Effector memory CD4-positive, alpha-beta T cell (primary cell): ENCODE results near the gene AGTR1.

Experiments used
- DNase-seq, 3 donors: peaks; one replicate each; pipeline ENCODE4 v3.0.0-alpha.2; 2020
- H3K27ac ChIP-seq: 2 replicates; pipeline ENCODE4 v1.7.0; 2013; ENCODE audit warnings: mild to moderate bottlenecking, low read length, moderate library complexity; ENCODE audit not compliant: insufficient read depth, poor library complexity, severe bottlenecking
- H3K27me3 ChIP-seq: replicated peaks from 2 replicates; pipeline ENCODE4 v1.7.0; 2013; ENCODE audit warnings: mild to moderate bottlenecking, low read length; ENCODE audit not compliant: insufficient read depth, control insufficient read depth, poor library complexity, severe bottlenecking
- H3K36me3 ChIP-seq: 2 replicates; pipeline ENCODE4 v1.7.0; 2013; ENCODE audit warnings: mild to moderate bottlenecking, low read length, moderate library complexity; ENCODE audit not compliant: control insufficient read depth, insufficient read depth
- H3K4me1 ChIP-seq: 2 replicates; pipeline ENCODE4 v1.7.0; 2013; ENCODE audit warnings: low read length, mild to moderate bottlenecking; ENCODE audit not compliant: control insufficient read depth, insufficient read depth, poor library complexity, severe bottlenecking
- H3K4me3 ChIP-seq: 2 replicates; pipeline ENCODE4 v1.7.0; 2013; ENCODE audit warnings: low read length, low read depth, mild to moderate bottlenecking; ENCODE audit not compliant: insufficient read depth, poor library complexity, severe bottlenecking
- H3K9me3 ChIP-seq: 2 replicates; pipeline ENCODE4 v1.7.0; 2013; ENCODE audit warnings: mild to moderate bottlenecking, low read length, moderate library complexity; ENCODE audit not compliant: control insufficient read depth

The AGTR1 gene

GRCh38 chr3:148717885-148718561, 20.3 kb downstream of the AGTR1 start:
- no peak overlapping the region for H3K27ac ChIP-seq
- no peaks in the 10 kb centered on the region for H3K36me3 ChIP-seq
- no peaks in the 10 kb centered on the region for H3K4me1 ChIP-seq
- H3K9me3 ChIP-seq, result no peaks in the 10 kb centered on the region
- H3K4me3 ChIP-seq, result no peak overlapping the region
- no peaks in the 10 kb centered on the region for H3K27me3 ChIP-seq
- no peak for DNase-seq

- Histone ChIP-seq H3K4me1 (no peaks in the 10 kb centered on the region), H3K9me3 (no peaks in the 10 kb centered on the region), H3K4me3 (no peak overlapping the region), H3K27ac (no peak overlapping the region), H3K36me3 (no peaks in the 10 kb centered on the region), H3K27me3 (no peaks in the 10 kb centered on the region)
- DNase-seq, result no peak
Measured at GRCh38 chr3:148718982-148719862, 21.5 kb downstream of the AGTR1 start.

- Histone ChIP-seq H3K9me3 (no peaks in the 10 kb centered on the region), H3K4me3 (no peak overlapping the region), H3K4me1 (no peaks in the 10 kb centered on the region), H3K27me3 (no peaks in the 10 kb centered on the region), H3K36me3 (no peaks in the 10 kb centered on the region), H3K27ac (no peak overlapping the region)
- no peak for DNase-seq
Measured at GRCh38 chr3:148720873-148721272, 23.2 kb downstream of the AGTR1 start.

- H3K27ac ChIP-seq, result no peak overlapping the region
- H3K4me1 ChIP-seq, result no peaks in the 10 kb centered on the region
- no peaks in the 10 kb centered on the region for H3K36me3 ChIP-seq
- H3K27me3 ChIP-seq, result no peaks in the 10 kb centered on the region
- H3K9me3 ChIP-seq, result no peaks in the 10 kb centered on the region
- H3K4me3 ChIP-seq, result no peak overlapping the region
- DNase-seq, result no peak
Measured at GRCh38 chr3:148723631-148724030, 25.9 kb downstream of the AGTR1 start.

- DNase-seq, result no peak
- no peak overlapping the region for H3K4me3 ChIP-seq
- H3K4me1 ChIP-seq, result no peaks in the 10 kb centered on the region
- no peaks in the 10 kb centered on the region for H3K9me3 ChIP-seq
- H3K27ac ChIP-seq, result no peak overlapping the region
- no peaks in the 10 kb centered on the region for H3K27me3 ChIP-seq
- H3K36me3 ChIP-seq, result no peaks in the 10 kb centered on the region
Measured at GRCh38 chr3:148727231-148727630, 29.5 kb downstream of the AGTR1 start.

- DNase-seq, result no peak
- Histone ChIP-seq H3K36me3 (no peaks in the 10 kb centered on the region), H3K27me3 (no peaks in the 10 kb centered on the region), H3K4me1 (no peaks in the 10 kb centered on the region), H3K9me3 (no peaks in the 10 kb centered on the region), H3K27ac (no peak overlapping the region), H3K4me3 (no peak overlapping the region)
Measured at GRCh38 chr3:148728753-148729152, 31.1 kb downstream of the AGTR1 start.

GRCh38 chr3:148729476-148730055, 31.9 kb downstream of the AGTR1 start:
- DNase-seq, result no peak
- Histone ChIP-seq H3K27me3 (no peaks in the 10 kb centered on the region), H3K9me3 (no peaks in the 10 kb centered on the region), H3K27ac (no peak overlapping the region), H3K4me1 (no peaks in the 10 kb centered on the region), H3K4me3 (no peak overlapping the region), H3K36me3 (no peaks in the 10 kb centered on the region)

GRCh38 chr3:148730676-148731075, 33.0 kb downstream of the AGTR1 start:
- H3K27ac ChIP-seq, result no peak overlapping the region
- no peak overlapping the region for H3K4me3 ChIP-seq
- H3K27me3 ChIP-seq, result no peaks in the 10 kb centered on the region
- DNase-seq, result no peak
- H3K9me3 ChIP-seq, result no peaks in the 10 kb centered on the region
- no peaks in the 10 kb centered on the region for H3K4me1 ChIP-seq
- no peaks in the 10 kb centered on the region for H3K36me3 ChIP-seq

- no peak overlapping the region for H3K4me3 ChIP-seq
- H3K4me1 ChIP-seq, result no peaks in the 10 kb centered on the region
- no peaks in the 10 kb centered on the region for H3K27me3 ChIP-seq
- DNase-seq, result no peak
- H3K36me3 ChIP-seq, result no peaks in the 10 kb centered on the region
- H3K27ac ChIP-seq, result no peak overlapping the region
- H3K9me3 ChIP-seq, result no peaks in the 10 kb centered on the region
Measured at GRCh38 chr3:148735597-148735996, 37.9 kb downstream of the AGTR1 start.

GRCh38 chr3:148736086-148736485, 38.4 kb downstream of the AGTR1 start:
- no peaks in the 10 kb centered on the region for H3K36me3 ChIP-seq
- H3K27ac ChIP-seq, result no peak overlapping the region
- H3K27me3 ChIP-seq, result no peaks in the 10 kb centered on the region
- no peak for DNase-seq
- H3K9me3 ChIP-seq, result no peaks in the 10 kb centered on the region
- H3K4me1 ChIP-seq, result no peaks in the 10 kb centered on the region
- H3K4me3 ChIP-seq, result no peak overlapping the region
